NCI-H774 (cell line): ENCODE results near the gene MRGPRF.

Experiments
- DNase-seq: peaks from one replicate; lab custom pipeline; 2025; lab: John Stamatoyannopoulos, UW

The MRGPRF gene

GRCh38 chr11:69022260-69022659 lies 9.2 kb upstream of the MRGPRF start:
- DNase-seq = no peak

DNA sequence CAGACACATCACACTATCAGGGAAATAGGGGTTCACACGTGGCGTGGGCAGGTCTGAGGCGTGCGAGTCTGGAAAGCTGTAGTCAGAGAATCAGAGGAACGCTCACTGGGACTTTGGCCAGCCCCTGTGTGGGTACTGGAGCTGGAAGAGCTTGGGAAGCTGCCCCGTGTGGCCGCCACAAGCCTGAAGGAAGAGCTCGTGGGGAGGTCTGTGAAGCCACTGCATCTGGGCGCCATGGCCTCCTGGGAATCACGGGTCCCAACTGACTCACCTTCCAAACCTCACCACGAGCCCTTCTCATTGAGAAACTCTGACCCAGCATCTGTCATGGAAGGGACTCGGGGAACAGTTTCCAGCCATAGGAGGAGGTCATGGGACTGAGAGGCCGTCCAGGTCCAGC lies 5.9 kb upstream of the MRGPRF start:
- no peak for DNase-seq

DNA sequence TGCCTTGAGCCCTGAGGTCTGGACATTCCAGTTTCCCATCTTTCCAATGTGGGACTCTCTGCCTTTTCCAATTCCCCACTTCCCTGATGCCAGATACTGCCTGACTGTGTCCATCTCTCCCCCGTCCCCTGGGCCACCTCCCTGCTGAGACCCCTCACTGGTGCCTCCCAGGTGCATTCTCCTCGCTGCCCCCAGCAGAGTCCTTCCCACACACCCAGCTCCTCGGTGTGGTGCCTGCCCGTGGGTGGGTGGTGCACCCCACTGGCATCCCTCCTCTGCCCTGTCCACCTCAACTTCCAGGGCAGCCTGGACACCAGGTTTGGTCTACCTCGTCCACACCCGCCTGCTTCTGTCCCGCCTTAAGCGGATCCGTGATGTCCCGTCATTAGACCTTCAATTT lies 4.9 kb upstream of the MRGPRF start:
- DNase-seq = no peak

- DNase-seq = no peak
Observed at GRCh38 chr11:69014898-69015549, 2.0 kb upstream of the MRGPRF start.

GRCh38 chr11:69014084-69014851 lies 1.2 kb upstream of the MRGPRF start:
- no peak for DNase-seq

GRCh38 chr11:69012092-69013008 lies 696 bp downstream of the MRGPRF start:
- no peak for DNase-seq

DNA sequence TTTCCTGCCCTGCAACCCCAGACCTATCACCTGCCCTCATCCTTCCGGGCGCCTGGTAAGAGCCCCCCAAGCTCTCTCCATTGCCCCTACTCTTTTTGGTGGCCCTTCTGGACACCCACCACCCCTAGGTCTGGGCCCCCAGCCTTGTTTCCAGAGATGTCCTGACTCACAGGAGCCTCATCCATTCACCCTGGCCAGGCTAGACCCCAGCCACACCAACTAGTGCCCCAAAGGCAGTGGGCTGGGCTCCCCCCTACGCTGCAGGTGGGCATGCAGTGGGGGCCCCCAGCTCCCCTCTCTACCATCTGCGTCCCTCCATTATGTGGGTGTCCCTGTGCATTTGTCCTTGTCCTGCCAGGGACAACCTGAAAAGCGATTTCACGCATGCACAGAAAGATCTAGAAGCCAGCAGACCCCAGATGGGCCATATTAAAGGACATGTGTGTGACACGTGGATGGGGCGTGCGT lies 1.4 kb downstream of the MRGPRF start:
- DNase-seq = no peak

- DNase-seq = peak; percentile 2
Observed at GRCh38 chr11:69010964-69011623, 2.0 kb downstream of the MRGPRF start.

DNA sequence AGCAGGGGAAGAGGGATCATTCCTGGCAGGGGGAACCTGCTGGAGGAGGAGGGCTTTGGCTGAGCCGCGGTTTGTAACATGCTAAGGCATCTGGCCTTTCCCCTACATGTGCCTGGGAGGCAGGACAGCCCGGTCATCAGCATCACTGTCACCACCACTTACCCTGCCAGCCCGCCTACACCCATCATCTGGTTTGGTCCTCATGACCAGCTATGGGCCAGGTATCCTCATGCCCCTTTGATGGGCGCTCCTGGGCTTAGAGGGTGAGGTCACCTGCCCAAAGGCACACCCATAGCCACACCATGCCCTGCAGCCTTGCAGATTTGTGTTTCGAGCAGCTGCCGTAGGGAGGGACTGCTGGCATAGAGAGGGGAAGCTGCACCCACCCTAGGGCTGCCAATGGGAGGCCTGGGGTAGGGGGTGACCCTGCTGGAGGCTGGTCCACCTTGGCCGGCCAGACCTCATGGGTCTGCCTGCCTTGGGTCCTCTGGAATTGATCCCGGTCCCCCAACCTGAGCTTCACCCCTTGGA lies 2.6 kb downstream of the MRGPRF start:
- no peak for DNase-seq

- no peak for DNase-seq
Observed at GRCh38 chr11:69009441-69010211, 3.4 kb downstream of the MRGPRF start.

DNA sequence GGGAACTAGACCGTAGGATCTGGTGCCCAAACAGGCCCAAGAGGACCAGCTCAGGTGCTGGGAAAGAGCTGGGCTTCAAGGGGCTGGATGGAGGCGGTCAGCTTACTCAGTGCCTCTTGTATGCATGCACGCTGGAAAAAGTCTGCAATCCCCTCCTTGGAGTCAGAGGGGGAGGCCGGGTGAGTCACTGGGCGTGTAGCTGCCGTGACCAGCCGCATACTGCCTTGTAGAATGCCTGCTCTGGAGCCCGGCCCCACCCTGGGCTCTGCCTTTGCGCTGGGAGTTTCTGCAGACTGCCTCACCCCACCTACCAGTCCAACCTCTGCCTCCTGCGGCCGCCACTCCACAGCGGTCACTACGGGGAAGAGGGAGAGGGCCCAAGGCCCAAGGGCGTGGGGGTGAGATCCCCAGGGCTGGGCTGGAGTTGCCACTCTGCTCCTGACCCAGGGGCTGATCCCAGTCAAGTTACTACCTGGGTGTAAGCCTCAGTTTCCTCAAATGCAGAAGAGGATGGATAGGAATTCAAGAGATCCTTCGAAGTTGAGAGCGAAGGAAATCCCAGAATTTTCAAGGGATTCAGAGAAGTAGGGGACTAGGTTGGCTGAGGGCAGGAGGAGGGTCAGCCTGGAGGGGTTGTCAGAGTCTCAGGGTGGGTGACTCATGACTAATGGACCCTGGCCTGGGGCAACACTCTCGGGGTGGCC lies 4.2 kb downstream of the MRGPRF start:
- no peak for DNase-seq

GRCh38 chr11:69007975-69008381 lies 5.1 kb downstream of the MRGPRF start:
- DNase-seq = no peak

DNA sequence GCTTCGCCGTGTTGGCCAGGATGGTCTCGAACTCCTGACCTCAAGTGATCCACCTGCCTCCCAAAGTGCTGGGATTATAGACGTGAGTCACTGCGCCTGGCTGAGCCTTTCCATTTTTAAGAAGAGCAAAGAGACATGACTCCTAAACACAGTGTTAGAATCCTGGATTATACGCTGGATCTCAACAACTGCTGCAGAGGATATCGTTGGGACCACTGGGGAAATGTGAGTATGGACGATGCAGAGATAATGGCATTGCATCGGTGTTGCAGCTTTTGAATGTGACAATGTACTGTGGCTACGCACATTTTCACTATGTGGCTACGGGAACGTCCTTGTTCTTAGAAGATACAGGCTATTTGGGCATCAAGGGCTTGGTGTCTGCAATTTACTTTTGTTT lies 6.2 kb downstream of the MRGPRF start:
- DNase-seq = no peak

- no peak for DNase-seq
Observed at GRCh38 chr11:69005631-69006368, 7.2 kb downstream of the MRGPRF start.

GRCh38 chr11:69005183-69005630 lies 7.8 kb downstream of the MRGPRF start:
- DNase-seq = no peak

- no peak for DNase-seq
Observed at GRCh38 chr11:69004411-69005182, 8.4 kb downstream of the MRGPRF start.

- no peak for DNase-seq
Observed at GRCh38 chr11:69003866-69004367, 9.1 kb downstream of the MRGPRF start.

GRCh38 chr11:69003301-69003865 lies 9.7 kb downstream of the MRGPRF start:
- DNase-seq = no peak
